H1 (cell line): Measurements from ENCODE around the gene DIPK1C. TPM values are rescaled to one million over a fixed set of nuclear protein-coding genes. Genes with fewer than 3 reads are reported as not detected.

ENCODE experiments used
- CBX8 ChIP-seq: fragments of 300-800, 300-1000 bp; sonication (generic); IDR thresholded peaks from 2 replicates; pipeline ENCODE4 v1.7.1; 2016; ENCODE audit warnings: low read depth, low read length, borderline replicate concordance
- CHD7 ChIP-seq: fragments of 300-600 bp; sonication (generic); IDR thresholded peaks from 2 replicates; pipeline ENCODE4 v1.7.1; 2012; ENCODE audit warnings: low read length, moderate library complexity, mild to moderate bottlenecking, inconsistent platforms; ENCODE audit not compliant: insufficient replicate concordance
- EZH2 ChIP-seq: fragments of 200-600 bp; sonication (generic); IDR thresholded peaks from 2 replicates; pipeline ENCODE4 v1.7.1; 2012; ENCODE audit warnings: low read depth, mild to moderate bottlenecking, moderate library complexity, low read length, inconsistent platforms; ENCODE audit not compliant: severe bottlenecking
- HDAC6 ChIP-seq: IDR thresholded peaks from one replicate; pipeline ENCODE4 v1.7.1; 2012; ENCODE audit warnings: low read depth, mild to moderate bottlenecking, inconsistent platforms, low read length, moderate library complexity
- JUND ChIP-seq: IDR thresholded peaks from 2 replicates; pipeline ENCODE4 v1.6.1; 2011; ENCODE audit warnings: mild to moderate bottlenecking, improper control_type of control experiment, low read length
- KDM4A ChIP-seq: IDR thresholded peaks from one replicate; pipeline ENCODE4 v1.7.1; 2012; ENCODE audit warnings: low read depth, mild to moderate bottlenecking, moderate library complexity, low read length, inconsistent platforms; ENCODE audit not compliant: severe bottlenecking
- MAFK ChIP-seq: IDR thresholded peaks from 2 replicates; pipeline ENCODE4 v1.6.1; 2012; ENCODE audit warnings: low read depth, mild to moderate bottlenecking, improper control_type of control experiment, low read length
- MAX ChIP-seq: IDR thresholded peaks from 2 replicates; pipeline ENCODE4 v1.6.1; 2012; ENCODE audit warnings: inconsistent platforms
- PHF8 ChIP-seq: fragments of 200-600 bp; sonication (generic); conservative IDR thresholded peaks from 2 replicates; pipeline ENCODE4 v1.7.1; 2012; ENCODE audit warnings: low read depth, mild to moderate bottlenecking, inconsistent platforms, low read length, moderate library complexity
- POLR2A ChIP-seq, 2 experiments: IDR thresholded peaks; 1 replicate in 1 of 2; 2 replicates in 1 of 2; pipeline ENCODE4 v1.6.1; 2011; ENCODE audit warnings: low read depth in 2 of 2, low read length in 2 of 2, mild to moderate bottlenecking in 2 of 2; ENCODE audit errors: control extremely low read depth in 1 of 2
- POU5F1 ChIP-seq: IDR thresholded peaks from 2 replicates; pipeline ENCODE4 v1.6.1; 2011; ENCODE audit warnings: low read depth, mild to moderate bottlenecking, low read length, moderate library complexity
- SRF ChIP-seq: IDR thresholded peaks from 2 replicates; pipeline ENCODE4 v1.6.1; 2011; ENCODE audit warnings: mild to moderate bottlenecking, low read depth, low read length, moderate library complexity
- YY1 ChIP-seq: IDR thresholded peaks from 2 replicates; pipeline ENCODE4 v1.6.1; 2011; ENCODE audit warnings: low read depth, mild to moderate bottlenecking, low read length
- polyA plus RNA-seq, 7 experiments: library from polyadenylated mRNA; depleted of rRNA in 3 of 7; stranded (reverse) in 5 of 7; unstranded in 2 of 7; fragments of >200 nt in 5 of 7; fragments of 200-250 nt in 2 of 7; gene quantifications; 1 replicate in 5 of 7; 2 replicates in 1 of 7; 4 replicates in 1 of 7; pipeline versions ENCODE4 v1.2.1 to v1.2.3, GENCODE V29; 2011 to 2013; ENCODE audit warnings: missing spikeins in 2 of 7, mixed read lengths in 2 of 7
- total RNA-seq: library from RNA; stranded (reverse); fragmentation: NEBNext Ultra II Directional; extraction: Animal tissue kit (Norgen Biotek cat#: 25700); gene quantifications from 2 replicates; pipeline ENCODE4 v1.2.1, GENCODE V29; 2021

DIPK1C gene
- total and polyA plus RNA-seq, 2 of the 8 experiments (the other 6 are each of a cell fraction or from before 2014, with no cell fraction given), result 0.08 TPM; not detected in 1

GRCh38 chr18:74488864-74489263 is 31.8 kb upstream of the DIPK1C start (continued):
- TF ChIP-seq CHD7 (no peak), JUND (no peak), PHF8 (no peak), MAX (no peak), YY1 (no peak), CBX8 (no peak), EZH2 (no peak), POLR2A (IDR thresholded peaks at IDR 0.05; ENCODE audit: control extremely low read depth in 1 of 2, low read depth in 2 of 2, low read length in 2 of 2) (no peak), MAFK (no peak), HDAC6 (no peak), KDM4A (no peak), SRF (no peak), POU5F1 (no peak)
